ENCODE results near the gene CHTF18.
"Not testable (repeated sequence)": the region's sequence is repeated elsewhere in the genome, so short reads cannot be mapped to it uniquely, and the experiment has no call there.

CHTF18 gene

GRCh38 chr16:770411-770810, 18.0 kb upstream of the CHTF18 start:
- no peak for DNase-seq (ENCODE audit: extremely low read depth, insufficient read length)
- no peak for TF ChIP-seq CTCF (IDR thresholded peaks at IDR 0.05; ENCODE audit: insufficient read depth, low read length, poor library complexity, severe bottlenecking)
- Histone ChIP-seq H3K27me3 (replicated peaks; ENCODE audit: control insufficient read depth, insufficient read depth, low read length) (no peaks in the 10 kb centered on the region), H3K4me3 (replicated peaks; ENCODE audit: low read depth, low read length) (no peak overlapping the region), H3K36me3 (ENCODE audit: control insufficient read depth, insufficient read depth, low read length) (no peaks in the 10 kb centered on the region)

- Histone ChIP-seq H3K36me3 (ENCODE audit: control insufficient read depth, insufficient read depth, low read length) (no peaks in the 10 kb centered on the region), H3K4me3 (replicated peaks; ENCODE audit: low read depth, low read length) (no peak overlapping the region), H3K27me3 (replicated peaks; ENCODE audit: control insufficient read depth, insufficient read depth, low read length) (no peaks in the 10 kb centered on the region)
- no peak for TF ChIP-seq CTCF (IDR thresholded peaks at IDR 0.05; ENCODE audit: insufficient read depth, low read length, poor library complexity, severe bottlenecking)
- peak; percentile 6 for DNase-seq (ENCODE audit: extremely low read depth, insufficient read length)
Observed at GRCh38 chr16:772959-773358, 15.5 kb upstream of the CHTF18 start.

GRCh38 chr16:774086-775001, 14.1 kb upstream of the CHTF18 start:
- Histone ChIP-seq H3K36me3 (ENCODE audit: control insufficient read depth, insufficient read depth, low read length) (no peaks in the 10 kb centered on the region), H3K4me3 (replicated peaks; ENCODE audit: low read depth, low read length) (no peak overlapping the region), H3K27me3 (replicated peaks; ENCODE audit: control insufficient read depth, insufficient read depth, low read length) (no peaks in the 10 kb centered on the region)
- no peak for TF ChIP-seq CTCF (IDR thresholded peaks at IDR 0.05; ENCODE audit: insufficient read depth, low read length, poor library complexity, severe bottlenecking)
- DNase-seq (ENCODE audit: extremely low read depth, insufficient read length): no peak

GRCh38 chr16:775236-775796, 13.1 kb upstream of the CHTF18 start:
- H3K27me3 ChIP-seq (replicated peaks; ENCODE audit: control insufficient read depth, insufficient read depth, low read length): no peaks in the 10 kb centered on the region
- no peak overlapping the region for H3K4me3 ChIP-seq (replicated peaks; ENCODE audit: low read depth, low read length)
- no peak for DNase-seq (ENCODE audit: extremely low read depth, insufficient read length)
- TF ChIP-seq CTCF (IDR thresholded peaks at IDR 0.05; ENCODE audit: insufficient read depth, low read length, poor library complexity, severe bottlenecking): no peak
- no peaks in the 10 kb centered on the region for H3K36me3 ChIP-seq (ENCODE audit: control insufficient read depth, insufficient read depth, low read length)

GRCh38 chr16:776298-776697, 12.1 kb upstream of the CHTF18 start:
- not testable (repeated sequence) for H3K4me3 ChIP-seq (replicated peaks; ENCODE audit: low read depth, low read length); DNase-seq (ENCODE audit: extremely low read depth, insufficient read length); H3K36me3 ChIP-seq (ENCODE audit: control insufficient read depth, insufficient read depth, low read length); H3K27me3 ChIP-seq (replicated peaks; ENCODE audit: control insufficient read depth, insufficient read depth, low read length)

GRCh38 chr16:776824-777223, 11.6 kb upstream of the CHTF18 start:
- TF ChIP-seq CTCF (IDR thresholded peaks at IDR 0.05; ENCODE audit: insufficient read depth, low read length, poor library complexity, severe bottlenecking): no peak

More at GRCh38 chr16:776824-777223, 11.6 kb upstream of the CHTF18 start:
- no peaks in the 10 kb centered on the region for H3K27me3 ChIP-seq (replicated peaks; ENCODE audit: control insufficient read depth, insufficient read depth, low read length)
- no peaks in the 10 kb centered on the region for H3K36me3 ChIP-seq (ENCODE audit: control insufficient read depth, insufficient read depth, low read length)
- H3K4me3 ChIP-seq (replicated peaks; ENCODE audit: low read depth, low read length): no peak overlapping the region
- DNase-seq (ENCODE audit: extremely low read depth, insufficient read length): no peak
